Measurements from ENCODE around the gene SPPL2B. TPM values are rescaled to one million over a fixed set of nuclear protein-coding genes. Genes with fewer than 3 reads are reported as not detected.

SPPL2B gene
- polyA plus RNA-seq, 3 donors: 52.5 to 129 (median 80.4) TPM

DNA sequence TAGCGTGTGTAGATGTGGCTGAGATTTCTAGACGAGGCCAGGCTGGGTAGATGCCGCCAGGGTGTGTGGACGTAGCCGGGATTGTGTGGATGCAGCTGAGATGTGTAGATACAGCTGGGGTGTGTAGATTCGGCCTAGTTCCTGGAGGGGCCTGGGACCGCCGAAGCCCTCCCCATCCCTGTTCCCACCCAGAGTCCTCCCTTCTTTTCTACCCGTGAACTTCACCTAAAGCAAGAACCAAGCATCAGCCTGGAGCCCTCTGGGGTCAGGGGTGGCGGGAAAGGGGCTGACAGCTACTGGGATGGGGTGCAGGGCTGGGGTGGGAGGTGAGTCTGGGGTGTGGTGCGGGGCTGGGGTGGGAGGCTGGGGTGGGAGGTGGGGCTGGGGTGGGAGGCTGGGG is 32.3 kb downstream of the SPPL2B start:
- no peak for DNase-seq (ENCODE audit: extremely low read depth in 1 of 11, low read depth in 9 of 11, low spot score in 4 of 11)

GRCh38 chr19:2361246-2362045 is 33.0 kb downstream of the SPPL2B start:
- no peak for DNase-seq (ENCODE audit: extremely low read depth in 1 of 11, low read depth in 9 of 11, low spot score in 4 of 11)

GRCh38 chr19:2362046-2362969 is 33.8 kb downstream of the SPPL2B start:
- no peak for DNase-seq (ENCODE audit: extremely low read depth in 1 of 11, low read depth in 9 of 11, low spot score in 4 of 11)

- no peak for DNase-seq (ENCODE audit: extremely low read depth in 1 of 11, low read depth in 9 of 11, low spot score in 4 of 11)
These were observed 34.5 kb downstream of the SPPL2B start for GRCh38 chr19:2362970-2363300.

GRCh38 chr19:2363419-2363818 is 34.9 kb downstream of the SPPL2B start:
- no peak for DNase-seq (ENCODE audit: extremely low read depth in 1 of 11, low read depth in 9 of 11, low spot score in 4 of 11)

- peak in 5 of 11 donors; percentile 25 to 53 (median 42) for DNase-seq (ENCODE audit: extremely low read depth in 1 of 11, low read depth in 9 of 11, low spot score in 4 of 11)
These were observed 36.9 kb downstream of the SPPL2B start for GRCh38 chr19:2365201-2365970.

DNA sequence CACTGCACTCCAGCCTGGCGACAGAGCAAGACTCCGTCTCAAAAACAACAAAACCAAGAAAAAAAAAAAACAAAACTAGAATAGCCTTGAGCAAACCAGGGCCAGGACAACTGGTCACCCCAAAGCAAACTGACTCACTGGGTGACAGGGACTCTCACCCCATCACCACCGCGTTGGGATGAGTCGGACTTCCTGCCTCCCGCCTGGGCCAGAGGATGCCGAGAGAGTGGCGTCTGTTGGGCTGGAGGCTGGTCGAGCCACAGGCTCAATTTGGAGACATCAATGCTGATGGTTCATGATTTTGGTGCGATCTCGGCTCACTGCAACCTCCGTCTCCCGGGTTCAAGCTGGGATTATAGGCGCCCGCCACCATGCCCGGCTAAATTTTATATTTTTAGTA is 43.2 kb downstream of the SPPL2B start:
- DNase-seq (ENCODE audit: extremely low read depth in 1 of 11, low read depth in 9 of 11, low spot score in 4 of 11): no peak

- DNase-seq (ENCODE audit: extremely low read depth in 1 of 11, low read depth in 9 of 11, low spot score in 4 of 11): no peak
These were observed 43.7 kb downstream of the SPPL2B start for GRCh38 chr19:2372076-2372612.

DNA sequence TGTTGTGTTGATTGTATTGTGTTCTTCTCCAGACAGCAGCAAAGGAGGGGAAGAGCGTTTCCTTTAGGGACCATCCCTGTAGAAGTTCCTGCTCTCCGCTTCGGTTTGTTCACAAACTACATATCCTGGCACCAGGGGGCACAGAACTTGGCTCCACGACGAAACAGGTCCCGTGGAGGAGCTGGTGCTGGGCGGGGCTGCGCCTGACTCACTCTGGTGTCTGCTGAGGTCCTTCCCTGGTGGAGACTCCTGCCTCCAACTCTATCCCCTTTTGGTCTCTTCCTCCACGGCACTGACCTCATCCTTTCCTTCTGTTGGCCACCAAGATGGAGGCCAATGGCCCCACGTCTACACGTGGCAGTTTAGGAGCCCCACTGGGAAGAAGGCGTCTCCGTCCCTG is 46.3 kb downstream of the SPPL2B start:
- no peak for DNase-seq (ENCODE audit: extremely low read depth in 1 of 11, low read depth in 9 of 11, low spot score in 4 of 11)

- no peak for DNase-seq (ENCODE audit: extremely low read depth in 1 of 11, low read depth in 9 of 11, low spot score in 4 of 11)
These were observed 47.1 kb downstream of the SPPL2B start for GRCh38 chr19:2375353-2376121.

- DNase-seq (ENCODE audit: extremely low read depth in 1 of 11, low read depth in 9 of 11, low spot score in 4 of 11): no peak
These were observed 48.5 kb downstream of the SPPL2B start for GRCh38 chr19:2376784-2377519.

DNA sequence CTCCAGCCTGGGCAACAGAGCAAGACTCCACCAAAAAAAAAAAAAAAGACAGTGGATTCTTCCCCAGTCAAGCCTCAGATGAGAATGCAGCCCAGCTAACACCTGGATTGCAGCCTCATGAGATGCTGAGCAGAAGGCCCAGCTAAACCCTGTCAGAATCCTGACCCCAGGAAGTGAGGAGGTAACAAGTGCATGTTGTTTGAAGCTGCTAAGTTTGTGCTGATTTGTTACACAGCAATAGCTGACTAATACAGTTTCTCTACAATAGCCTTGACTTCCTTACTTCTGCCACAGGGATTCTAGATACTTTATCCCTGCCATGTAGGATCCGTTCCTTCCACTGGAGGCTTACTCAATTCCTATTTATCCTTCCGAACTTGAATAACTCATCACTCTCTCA is 52.1 kb downstream of the SPPL2B start:
- DNase-seq (ENCODE audit: extremely low read depth in 1 of 11, low read depth in 9 of 11, low spot score in 4 of 11): no peak

- peak in 4 of 11 donors; percentile 37 to 52 (median 42) for DNase-seq (ENCODE audit: extremely low read depth in 1 of 11, low read depth in 9 of 11, low spot score in 4 of 11)
These were observed 52.8 kb downstream of the SPPL2B start for GRCh38 chr19:2381148-2381820.

DNA sequence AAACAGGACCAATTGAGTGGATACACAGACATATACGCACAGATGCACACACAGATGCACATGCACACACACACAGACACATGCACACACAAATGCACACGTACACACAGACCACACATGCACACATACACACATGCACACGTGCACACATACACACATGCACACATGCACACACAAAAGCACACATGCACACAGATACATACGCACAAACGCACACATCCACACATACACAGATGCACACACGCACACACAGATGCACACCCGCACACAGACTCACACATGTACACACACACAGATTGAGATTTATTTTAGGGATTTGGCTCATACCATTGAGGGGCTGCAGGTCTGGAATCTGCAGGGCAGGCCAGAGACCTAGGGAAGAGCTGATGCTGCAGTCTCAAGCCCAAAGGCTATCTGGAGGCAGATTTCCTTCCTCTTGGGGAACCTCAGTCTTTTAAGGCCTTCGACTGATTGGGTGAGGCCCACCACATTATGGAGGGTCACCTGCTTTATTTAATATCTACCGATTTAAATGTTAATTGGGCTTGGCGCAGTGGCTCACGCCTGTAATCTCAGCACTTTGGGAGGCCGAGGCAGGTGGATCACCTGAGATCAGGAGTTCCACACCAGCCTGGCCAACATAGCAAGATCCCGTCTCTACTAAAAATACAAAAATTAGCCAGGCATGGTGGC is 54.2 kb downstream of the SPPL2B start:
- no peak for DNase-seq (ENCODE audit: extremely low read depth in 1 of 11, low read depth in 9 of 11, low spot score in 4 of 11)

DNA sequence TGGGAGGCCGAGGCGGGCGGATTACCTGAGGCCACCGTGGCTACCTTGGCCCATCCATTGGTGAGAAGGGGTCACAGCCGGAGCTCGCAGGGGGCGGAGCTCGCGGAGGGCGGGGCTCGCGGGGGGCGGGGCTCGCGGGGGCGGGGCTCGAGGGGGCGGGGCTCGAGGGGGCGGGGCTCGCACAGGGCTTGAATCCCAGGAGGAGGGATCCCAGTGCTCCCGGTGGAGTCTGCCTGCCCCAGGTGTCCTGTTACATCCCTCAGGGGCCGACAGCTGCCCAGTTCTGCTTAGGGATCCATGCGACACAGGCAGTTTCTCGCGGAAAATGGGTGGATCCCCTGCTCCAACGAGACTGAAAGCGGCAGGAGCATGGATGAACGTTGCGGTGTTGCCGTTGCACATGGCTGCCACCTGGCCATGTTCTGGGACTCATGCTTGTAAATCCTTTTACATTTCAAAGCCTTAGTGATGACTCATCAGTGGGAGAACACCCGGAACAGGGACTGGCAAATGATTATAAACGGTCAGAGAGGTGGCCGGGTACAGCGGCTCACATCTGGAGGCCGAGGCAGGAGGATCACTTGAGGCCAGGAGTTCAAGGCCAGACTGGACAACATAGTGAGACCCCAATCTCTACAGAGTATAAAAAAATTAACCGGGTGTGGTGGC is 56.7 kb downstream of the SPPL2B start:
- peak in 1 of 11 donors; percentile 29 for DNase-seq (ENCODE audit: extremely low read depth in 1 of 11, low read depth in 9 of 11, low spot score in 4 of 11)

All from renal cortex interstitium (tissue), 11 donors.